Measurements from ENCODE around the gene GORAB. TPM values are rescaled to one million over a fixed set of nuclear protein-coding genes. Genes with fewer than 3 reads are reported as not detected.

The GORAB gene
- total and polyA plus RNA-seq, 2 of the 4 experiments (the other 2 are of a cell fraction) = 11.3 to 14.0 TPM

DNA sequence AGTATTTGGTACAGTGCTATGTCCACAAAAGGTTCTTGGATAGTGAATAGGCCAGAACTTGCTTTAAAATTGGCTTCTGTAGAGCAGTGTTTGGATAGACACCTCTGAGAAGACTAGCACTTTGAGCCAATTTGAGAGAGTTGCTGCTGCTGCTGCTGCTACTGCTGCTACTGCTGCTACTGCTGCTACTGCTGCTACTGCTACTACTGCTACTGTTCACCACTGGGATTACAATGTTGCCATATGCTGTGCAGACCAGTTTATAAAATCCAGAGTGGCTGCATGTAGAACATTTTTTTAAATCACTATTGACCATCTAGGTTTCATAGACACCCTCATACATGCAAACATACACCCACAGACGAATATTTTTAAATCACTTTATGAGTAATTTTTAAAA is 15.3 kb downstream of the GORAB start:
- no peak overlapping the region for H2AK9ac ChIP-seq (replicated peaks; ENCODE audit: low read depth, low read length, poor library complexity)
- no peak overlapping the region for H2BK120ac ChIP-seq (ENCODE audit: low read depth, low read length)
- H3K14ac ChIP-seq (replicated peaks; ENCODE audit: low read depth, low read length) = no peak overlapping the region
- H3K9me1 ChIP-seq (ENCODE audit: insufficient read depth, low read length) = 0 out of 2 replicates have a peak, but pooled peaks cover 3% of the 10 kb centered on the region
- TF ChIP-seq RFX5 (IDR thresholded peaks at IDR 0.05; ENCODE audit: low read depth, low read length) = no peak
- no peak overlapping the region for H3K4me2 ChIP-seq (ENCODE audit: low read depth, low read length)
- WGBS, 2 experiments (ENCODE audit: extremely low coverage in 2 of 2, insufficient read length in 1 of 2) = no CpG with 5 or more reads among the region's 1 CpG
- H3K27ac ChIP-seq (ENCODE audit: insufficient read depth, low read length) = no peak overlapping the region
- CTCF ChIA-PET = no interaction called here
- H3K27me3 ChIP-seq (ENCODE audit: control insufficient read depth, insufficient read depth, low read length) = no peaks in the 10 kb centered on the region
- no peak overlapping the region for H3K4me3 ChIP-seq (ENCODE audit: insufficient read depth, low read depth, low read length)
- no peak overlapping the region for H2AK5ac ChIP-seq (ENCODE audit: low read depth, low read length)
- H4K20me1 ChIP-seq (ENCODE audit: insufficient read depth, low read length) = no peaks in the 10 kb centered on the region
- peaks cover 46% of the 10 kb centered on the region for H3K36me3 ChIP-seq (ENCODE audit: control insufficient read depth, insufficient read depth, low read length)
- ATAC-seq (ENCODE audit: low read depth) (no peak), DNase-seq (no peak)
- BruUV-seq (replicated peaks) = no TSS peak
- no peak overlapping the region for H2BK20ac ChIP-seq (ENCODE audit: low read depth, low read length)
- in situ Hi-C loops (cut with MboI; ENCODE audit: low sequenced_read_pairs) = no loop called here
- dilution Hi-C loops (cut with HindIII; ENCODE audit: low sequenced_read_pairs, unreplicated experiment) = no loop called here
- peaks cover 20 to 32% of the 10 kb centered on the region in 2 experiments for H3K79me1 ChIP-seq (ENCODE audit: low read depth in 1 of 2, low read length in 2 of 2)
- no peak overlapping the region for H3K18ac ChIP-seq (ENCODE audit: low read depth, low read length)
- no peak overlapping the region for H3K56ac ChIP-seq (ENCODE audit: extremely low read depth, insufficient read depth, low read length)
- H4K8ac ChIP-seq (ENCODE audit: low read depth in 2 of 2, low read length in 2 of 2) = no peak overlapping the region
- H3K9ac ChIP-seq (ENCODE audit: low read depth, low read length) = no peak overlapping the region
- H3K9me3 ChIP-seq (ENCODE audit: control insufficient read depth, insufficient read depth, low read length) = peaks cover 2% of the 10 kb centered on the region
- no peak overlapping the region for H3K23ac ChIP-seq (ENCODE audit: low read depth, low read length)
- H4K91ac ChIP-seq (ENCODE audit: insufficient read depth, low read depth, low read length) = no peak overlapping the region
- POLR2A ChIA-PET (ENCODE audit: unreplicated experiment) = no interaction called here
- H2BK15ac ChIP-seq (ENCODE audit: low read depth, low read length) = no peak overlapping the region
- H4K5ac ChIP-seq (ENCODE audit: low read depth, low read length) = no peak overlapping the region
- intact Hi-C loops (cut with micrococcal nuclease) = loop anchor here (2.0 to 5.0 kb wide), 2 partner anchors 18 to 115 kb away; partner anchors contain the start of gene PRRX1
- no peak overlapping the region for H3K4ac ChIP-seq (ENCODE audit: low read depth, low read length)
- peaks cover 4% of the 10 kb centered on the region for H3K4me1 ChIP-seq (ENCODE audit: control insufficient read depth, insufficient read depth, low read length)
- no peak overlapping the region for H2AFZ ChIP-seq (replicated peaks; ENCODE audit: low read length, poor library complexity)
- no peak overlapping the region for H2BK5ac ChIP-seq (ENCODE audit: low read depth, low read length, poor library complexity, severe bottlenecking)
